Head of caudate nucleus (tissue), 42 donors: ENCODE results near the gene KIF5C.
"Not testable (repeated sequence)": the region's sequence is repeated elsewhere in the genome, so short reads cannot be mapped to it uniquely, and the experiment has no call there.

Source experiments
- DNase-seq, 42 donors: peaks; one replicate each; pipeline versions ENCODE4 v3.0.0 to v3.0.0-alpha.2; 2020 to 2021; ENCODE audit warnings: mixed read lengths in 7 of 42
- intact Hi-C: fragments of 100-400 bp; cut with DNase I; formaldehyde crosslinking; loops from one replicate; pipeline ENCODE4 v1.15.0; 2022

The KIF5C gene

DNA sequence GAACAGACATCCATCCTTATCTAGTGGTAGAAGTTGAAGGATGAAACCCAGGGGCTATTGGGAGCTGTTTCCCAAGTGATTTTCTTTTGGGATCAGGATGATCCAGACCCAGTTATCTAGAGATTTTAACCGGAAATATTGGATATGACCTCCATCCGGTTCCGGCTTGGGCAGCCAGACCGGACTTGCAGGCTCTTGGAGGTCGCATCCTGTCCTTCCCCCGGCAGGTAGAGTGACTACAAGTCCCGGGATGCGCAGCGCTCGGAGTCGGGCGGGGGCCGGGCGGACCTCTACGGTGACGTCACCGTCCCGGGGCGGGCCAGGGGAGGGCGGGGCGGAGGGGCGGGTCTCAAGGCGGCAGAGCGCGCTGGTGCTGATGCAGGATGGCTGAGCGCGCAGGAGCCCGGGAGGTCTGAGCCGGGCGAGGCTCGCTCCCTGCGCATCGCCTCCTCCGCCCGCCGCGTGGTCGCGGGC lies at the start of gene KIF5C:
KIF5C (plus strand) TSS at position 360 of the 474 bp plus-strand sequence. CDS start 391 bp downstream, outside the sequence.
- intact Hi-C loops, result loop anchor here (5.0 to 10.0 kb wide), 2 partner anchors 50 to 228 kb away; no protein-coding TSS in a partner anchor
- DNase-seq, result peak; percentile 82 to 98 (median 94)

DNA sequence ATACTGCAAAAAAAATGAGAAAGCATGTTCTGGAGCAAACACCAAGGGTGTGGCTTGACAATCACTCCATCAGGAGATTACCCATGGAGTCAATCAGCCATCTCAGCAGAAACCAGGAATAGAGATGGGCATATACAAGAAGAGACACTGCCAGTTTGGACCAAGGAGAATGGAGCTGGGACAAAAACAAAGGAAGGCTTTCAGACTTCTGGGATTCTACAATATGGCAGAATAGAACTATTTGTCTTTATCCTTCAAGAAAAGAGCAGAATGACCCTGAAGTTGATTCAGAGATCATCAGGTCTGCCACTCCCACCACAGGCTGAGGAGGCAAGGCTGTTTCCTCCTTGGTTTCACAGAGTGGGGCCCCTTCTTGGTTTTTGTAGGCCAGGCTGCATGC lies 48.2 kb upstream of the KIF5C start:
- no peak for DNase-seq
- intact Hi-C loops, result no loop called here

DNA sequence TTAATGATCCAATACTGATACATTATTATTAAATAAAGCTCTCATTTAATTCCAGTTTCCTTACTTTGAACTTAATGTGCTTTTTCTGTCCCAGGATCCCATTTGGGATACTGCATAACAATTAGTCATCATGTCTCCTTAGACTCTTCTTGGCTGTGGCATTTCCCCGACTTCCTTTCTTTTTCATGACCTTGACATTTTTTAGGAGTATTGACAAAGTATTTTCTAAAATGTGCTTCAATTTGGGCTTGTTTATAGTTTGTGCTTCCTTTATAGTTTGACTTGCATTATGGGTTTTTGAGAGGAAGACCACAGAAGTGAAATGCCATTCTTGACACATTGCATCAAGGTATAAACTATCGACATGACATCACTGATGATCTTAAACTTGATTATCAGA lies 46.1 kb upstream of the KIF5C start:
- DNase-seq, result no peak
- intact Hi-C loops, result no loop called here

DNA sequence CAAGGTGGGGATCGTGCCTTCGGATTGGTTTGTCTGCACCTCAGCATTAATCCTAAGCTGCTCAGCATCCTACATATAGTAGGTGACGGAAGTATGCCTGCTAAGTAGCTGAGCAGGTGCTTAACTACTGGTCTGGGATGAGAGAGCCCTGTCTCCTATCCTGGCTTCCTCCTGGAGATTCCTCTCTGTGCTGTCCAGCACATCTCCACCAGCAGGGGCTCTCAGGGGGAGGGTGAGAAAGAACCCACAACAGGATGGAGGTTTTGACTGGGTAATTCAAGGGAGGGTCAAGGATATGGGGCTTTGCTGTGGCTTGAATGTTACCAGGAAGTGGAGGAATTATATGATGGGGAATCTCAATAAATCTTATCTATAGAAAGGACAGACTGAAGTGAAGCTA lies 45.4 kb upstream of the KIF5C start:
- intact Hi-C loops, result no loop called here
- no peak for DNase-seq

DNA sequence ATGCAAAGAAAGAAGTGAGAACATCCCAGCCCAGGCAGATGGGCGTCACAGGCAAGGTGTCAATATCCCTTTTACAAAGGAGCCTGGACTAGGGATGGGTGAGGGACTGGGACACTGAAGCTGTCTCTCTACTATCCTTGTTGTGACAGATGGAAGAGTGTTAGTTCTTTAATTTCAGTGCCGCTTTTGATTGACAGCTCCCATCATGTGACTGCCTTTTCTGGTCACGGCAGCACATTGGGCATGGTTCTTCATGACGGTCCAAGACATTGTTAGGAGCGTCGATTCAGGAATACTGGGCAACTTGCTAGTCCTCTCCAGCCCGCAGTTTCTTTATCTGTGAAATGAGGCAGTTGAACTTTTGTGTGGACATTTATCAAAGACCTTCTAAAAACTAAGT lies 42.4 kb upstream of the KIF5C start:
- no peak for DNase-seq
- intact Hi-C loops, result no loop called here

DNA sequence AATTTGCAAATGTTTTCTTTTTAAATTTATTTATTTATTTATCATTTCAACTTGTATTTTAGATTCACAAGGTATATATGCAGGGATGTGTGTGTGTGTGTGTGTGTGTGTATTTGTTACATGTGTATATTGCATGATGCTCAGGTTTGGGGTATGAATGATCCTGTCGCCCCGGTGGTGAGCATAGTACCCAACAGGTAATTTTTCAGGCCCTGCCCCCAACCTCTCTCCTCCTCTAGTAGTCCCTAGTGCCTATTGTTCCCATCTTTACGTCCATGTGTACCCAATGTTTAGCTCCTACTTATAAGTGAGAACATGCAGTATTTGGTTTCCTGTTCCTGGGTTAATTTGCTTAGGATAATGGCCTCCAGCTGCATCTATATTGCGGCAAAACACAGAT lies 33.0 kb upstream of the KIF5C start:
- no peak for DNase-seq
- intact Hi-C loops, result no loop called here

DNA sequence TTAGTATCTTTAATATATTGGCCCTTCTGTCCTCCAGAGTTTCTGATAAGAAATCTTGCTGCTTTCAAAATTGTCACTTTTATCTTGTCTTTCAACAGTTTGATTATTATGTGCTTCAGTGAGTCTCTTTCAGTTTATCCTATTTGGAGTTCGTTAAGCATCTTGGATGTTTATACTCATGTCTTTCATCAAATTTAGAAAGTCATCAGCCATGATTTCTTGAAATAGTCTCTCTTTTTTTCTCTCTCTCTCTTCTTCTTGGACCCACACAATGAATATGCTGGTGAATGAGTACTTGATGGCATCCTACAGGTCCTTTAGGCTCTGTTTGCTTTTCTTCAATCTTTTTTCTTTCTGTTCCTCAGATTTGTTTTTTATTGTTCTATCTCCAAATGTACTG lies 26.9 kb upstream of the KIF5C start:
- intact Hi-C loops, result no loop called here

DNA sequence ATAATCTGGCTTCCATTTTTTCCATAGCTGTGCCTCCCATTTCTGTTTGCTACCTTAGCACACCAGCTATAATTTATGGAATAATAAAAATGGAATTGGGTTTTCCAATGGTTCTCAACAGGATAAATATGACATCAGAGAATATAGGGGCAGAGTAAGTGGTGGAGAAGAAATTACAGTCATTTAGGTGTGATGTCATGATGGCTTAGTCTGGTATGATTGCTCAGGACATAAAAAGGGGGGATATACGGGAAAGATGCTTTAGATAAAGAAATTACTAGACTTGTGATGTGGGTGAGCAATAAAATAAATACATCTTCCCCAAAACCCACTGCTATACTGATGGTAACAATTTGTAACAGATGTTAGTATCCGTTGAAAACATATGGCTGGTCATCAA lies 21.6 kb upstream of the KIF5C start:
- intact Hi-C loops, result no loop called here
- no peak for DNase-seq

More for the DNA sequence above, 26.9 kb upstream of the KIF5C start:
- DNase-seq, result no peak

DNA sequence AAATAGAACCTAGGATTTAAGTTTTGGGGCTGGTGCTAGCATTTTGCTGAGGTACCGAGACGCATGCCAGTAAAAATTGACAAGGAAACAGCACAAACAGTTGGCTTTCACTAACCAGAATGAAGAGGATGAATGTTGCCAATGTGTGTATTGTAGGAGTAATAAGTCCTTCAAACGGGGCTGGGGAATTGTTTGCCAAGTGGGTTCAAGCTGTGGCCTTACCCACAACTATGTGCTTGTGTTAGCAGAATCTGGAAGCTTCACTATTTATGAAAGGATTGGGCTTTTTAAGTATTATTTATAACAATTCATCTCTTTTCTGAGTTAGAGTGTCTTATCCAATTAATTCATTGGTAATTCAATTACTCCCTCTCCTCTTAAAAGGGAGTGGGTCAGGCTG lies 15.0 kb upstream of the KIF5C start:
- intact Hi-C loops, result no loop called here
- no peak for DNase-seq

DNA sequence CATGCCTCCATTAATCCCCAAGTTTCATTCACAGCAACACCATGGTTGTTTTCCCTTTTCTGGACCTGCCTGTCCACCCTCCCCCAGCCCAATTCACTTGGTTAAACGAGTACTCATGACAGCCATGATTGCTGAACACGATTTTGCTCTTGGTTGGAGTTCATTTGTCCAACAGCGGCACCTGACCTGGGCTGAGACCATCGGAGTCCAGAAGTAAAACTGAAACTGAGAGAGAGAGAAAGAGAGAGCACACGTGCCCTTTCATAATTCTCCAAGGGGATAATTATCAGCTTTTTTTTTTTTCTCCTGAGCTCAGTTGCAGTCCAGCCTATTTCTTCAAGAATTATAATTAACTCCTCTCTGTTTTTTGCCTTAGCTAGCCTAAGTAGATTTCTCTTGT lies 13.7 kb upstream of the KIF5C start:
- intact Hi-C loops, result no loop called here
- no peak for DNase-seq

DNA sequence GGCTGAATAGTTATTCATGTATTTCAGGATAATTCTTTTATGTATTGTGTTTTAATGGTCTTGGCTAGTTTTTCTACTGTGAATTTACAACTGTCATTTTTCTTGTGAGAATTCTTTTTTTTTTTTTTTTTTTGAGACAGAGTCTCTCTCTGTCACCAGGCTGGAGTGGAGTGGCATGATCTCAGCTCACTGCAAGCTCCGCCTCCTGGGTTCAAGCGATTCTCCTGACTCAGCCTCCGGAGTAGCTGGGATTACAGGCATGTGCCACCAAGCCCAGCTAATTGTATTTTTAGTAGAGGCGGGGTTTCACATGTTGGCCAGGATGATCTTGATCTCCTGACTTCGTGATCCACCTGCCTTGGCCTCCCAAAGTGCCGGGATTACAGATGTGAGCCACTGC lies 12.5 kb upstream of the KIF5C start:
- intact Hi-C loops, DNase-seq: not testable (repeated sequence)

DNA sequence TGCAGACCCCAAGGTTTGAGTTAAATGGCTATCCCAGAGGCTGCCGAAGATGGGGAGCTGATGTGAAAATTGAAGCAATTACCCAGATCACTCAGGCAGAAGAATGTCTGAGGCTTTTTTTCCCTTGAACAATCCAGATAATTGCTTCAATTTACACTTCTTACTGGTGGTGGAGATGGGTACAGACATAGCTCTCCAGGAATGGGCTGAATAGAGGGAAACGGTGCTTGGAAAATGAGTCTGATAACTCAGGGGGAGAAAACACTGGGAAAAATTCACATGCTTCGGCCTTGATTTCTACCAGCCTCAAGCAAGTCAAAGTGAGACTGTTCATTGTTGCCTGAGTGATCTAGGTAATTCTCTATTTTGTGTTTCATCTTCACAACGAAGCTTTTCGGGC lies 9.5 kb upstream of the KIF5C start:
- DNase-seq, result no peak
- intact Hi-C loops, result no loop called here

DNA sequence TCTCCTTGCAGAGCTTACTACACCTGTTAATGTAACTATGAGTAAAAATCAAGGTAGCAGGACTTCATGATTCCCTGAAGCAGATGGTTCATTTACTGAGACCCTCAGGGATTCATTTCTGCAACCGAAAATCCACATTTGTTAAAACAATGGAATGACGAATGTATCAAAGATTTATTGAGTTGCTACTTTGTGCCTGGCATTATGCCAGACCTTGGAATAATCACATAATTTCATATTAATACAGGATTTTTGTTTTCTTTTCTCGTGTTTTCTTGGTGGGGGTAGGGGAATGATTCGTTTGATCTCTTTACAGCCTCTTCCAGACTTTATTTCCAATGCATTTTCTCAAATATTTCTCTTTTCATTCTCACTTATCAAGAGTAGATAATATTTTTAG lies 8.9 kb upstream of the KIF5C start:
- no peak for DNase-seq
- intact Hi-C loops, result no loop called here

DNA sequence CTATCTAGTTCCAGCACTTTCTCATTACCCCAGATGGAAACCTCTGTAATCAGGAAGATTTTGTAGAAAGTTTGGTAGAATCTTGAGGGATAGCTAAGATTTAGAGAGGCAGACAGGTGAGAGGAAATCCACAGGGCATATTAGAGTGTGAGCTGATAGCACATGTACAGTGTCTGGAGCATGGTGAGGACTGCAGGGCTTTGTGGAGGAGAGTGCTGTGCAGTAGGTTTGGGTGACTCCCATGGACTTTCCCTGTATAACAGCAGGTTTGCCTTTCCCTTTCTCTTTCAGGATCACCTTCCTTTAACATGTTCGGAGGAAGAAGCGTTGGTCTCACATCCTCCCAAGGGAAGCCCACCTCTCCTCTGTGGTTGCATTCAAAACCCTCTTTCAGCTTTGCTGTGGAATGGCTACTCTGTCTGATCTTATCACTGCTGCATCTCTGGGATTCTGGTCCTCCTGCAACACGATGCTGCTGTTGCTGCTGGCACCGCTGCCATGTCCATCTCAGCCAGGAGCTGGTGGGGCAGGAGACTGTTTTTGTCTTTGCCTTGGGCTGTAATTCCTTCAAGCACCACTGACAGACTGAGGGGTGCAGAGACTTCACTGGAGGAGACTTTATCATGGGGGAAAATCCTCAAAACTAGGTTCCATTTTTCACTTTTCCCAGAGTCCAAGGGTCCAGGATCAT lies 7.8 kb upstream of the KIF5C start:
- intact Hi-C loops, result no loop called here

DNA sequence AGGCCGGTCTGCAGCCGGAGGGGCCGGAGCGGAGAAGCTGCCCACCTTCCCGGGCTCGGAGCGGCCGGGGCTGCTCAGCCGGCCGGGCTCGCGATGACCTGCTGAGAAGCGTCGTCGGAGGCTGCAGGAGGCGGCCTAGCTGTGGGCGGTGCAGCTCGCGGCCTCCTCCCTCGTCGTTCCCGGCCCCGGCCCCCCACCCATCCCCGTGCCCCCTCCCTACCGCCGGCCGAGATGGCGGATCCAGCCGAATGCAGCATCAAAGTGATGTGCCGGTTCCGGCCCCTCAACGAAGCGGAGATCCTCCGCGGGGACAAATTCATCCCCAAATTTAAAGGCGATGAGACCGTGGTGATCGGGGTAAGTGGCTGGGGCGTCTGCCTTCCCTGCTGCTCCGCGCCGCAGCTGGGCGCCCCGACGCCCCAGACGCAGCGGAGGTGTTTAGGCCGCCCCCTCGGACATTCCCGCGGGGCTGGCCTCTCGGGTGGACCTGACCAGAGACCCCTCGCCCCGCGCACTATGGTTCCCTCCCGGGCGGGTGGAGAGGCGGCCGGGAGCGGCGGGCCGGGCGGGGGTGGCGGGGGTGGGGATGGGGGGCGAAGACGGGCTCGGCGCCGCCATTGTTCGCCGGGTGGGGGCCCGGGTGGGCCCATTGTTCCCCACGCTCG lies 492 bp downstream of the KIF5C start:
- intact Hi-C loops, result loop anchor here (5.0 to 10.0 kb wide), 2 partner anchors 49 to 228 kb away; no protein-coding TSS in a partner anchor
- peak in 30 of 42 donors; percentile 11 to 59 (median 28) for DNase-seq

More for the DNA sequence above, 7.8 kb upstream of the KIF5C start:
- no peak for DNase-seq

DNA sequence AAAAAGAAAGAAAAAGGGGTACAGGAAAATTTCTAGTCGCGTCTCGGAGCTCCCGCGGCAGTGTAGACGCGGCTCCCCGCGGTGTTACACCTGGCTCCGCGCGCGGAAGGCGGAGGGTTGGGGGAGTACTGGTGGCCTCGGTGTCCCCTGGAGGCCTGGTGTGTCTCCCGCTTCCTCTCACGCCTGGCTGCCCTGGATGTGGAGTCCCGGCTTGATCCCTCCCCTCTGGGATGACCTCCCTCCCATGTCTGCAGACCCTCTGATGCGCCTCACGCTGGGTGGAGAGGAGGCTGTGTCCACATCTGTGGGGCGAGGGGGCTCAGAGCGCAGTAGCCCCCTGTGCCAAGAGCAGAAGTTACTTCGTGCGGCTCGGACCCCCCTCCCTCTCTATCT lies 1.2 kb downstream of the KIF5C start:
- peak in 36 of 42 donors; percentile 5 to 55 (median 28) for DNase-seq
- intact Hi-C loops, result loop anchor here (5.0 to 10.0 kb wide), 2 partner anchors 49 to 229 kb away; no protein-coding TSS in a partner anchor

DNA sequence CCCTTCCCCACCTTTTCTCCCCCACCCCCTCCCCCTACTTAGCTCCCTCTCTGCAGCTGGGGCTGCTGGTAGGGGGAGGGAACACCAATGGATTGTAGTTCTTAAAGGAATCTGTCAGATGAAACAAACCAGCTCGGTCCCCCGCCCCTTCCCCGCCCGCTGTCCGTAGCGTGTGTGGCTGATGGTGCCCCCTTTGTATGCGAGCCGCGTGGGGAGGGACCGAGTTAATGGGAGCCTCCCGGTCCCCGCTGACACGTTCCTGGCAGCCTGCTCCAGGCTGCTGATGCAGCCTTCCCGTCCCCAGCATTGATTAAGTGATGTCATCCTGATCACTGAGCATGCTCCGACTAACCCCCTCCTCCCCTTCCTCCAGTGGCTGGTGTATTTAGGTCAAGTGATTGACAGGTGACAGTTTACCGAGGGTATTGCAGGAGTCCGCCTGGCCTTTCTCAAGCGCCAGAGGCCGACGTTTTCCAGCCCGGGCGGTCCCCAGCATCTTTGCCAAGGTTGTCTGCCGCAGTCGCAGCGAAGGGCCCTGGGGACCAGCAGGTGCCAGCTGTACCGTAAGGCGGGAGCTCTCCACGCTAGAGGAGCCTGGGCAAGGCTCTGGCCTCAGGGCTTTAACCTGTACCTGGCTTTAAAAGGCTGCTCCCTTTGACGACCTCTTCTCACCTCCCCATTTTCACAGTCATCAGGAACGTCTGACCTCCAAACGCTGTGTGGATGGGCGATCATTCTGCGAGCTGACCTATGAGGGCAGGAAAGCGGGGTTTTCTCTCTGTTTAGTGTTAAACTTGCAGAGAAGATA lies 1.8 kb downstream of the KIF5C start:
- DNase-seq, result peak; percentile 53 to 93 (median 79)
- intact Hi-C loops, result loop anchor here (5.0 to 10.0 kb wide), 2 partner anchors 48 to 229 kb away; no protein-coding TSS in a partner anchor

DNA sequence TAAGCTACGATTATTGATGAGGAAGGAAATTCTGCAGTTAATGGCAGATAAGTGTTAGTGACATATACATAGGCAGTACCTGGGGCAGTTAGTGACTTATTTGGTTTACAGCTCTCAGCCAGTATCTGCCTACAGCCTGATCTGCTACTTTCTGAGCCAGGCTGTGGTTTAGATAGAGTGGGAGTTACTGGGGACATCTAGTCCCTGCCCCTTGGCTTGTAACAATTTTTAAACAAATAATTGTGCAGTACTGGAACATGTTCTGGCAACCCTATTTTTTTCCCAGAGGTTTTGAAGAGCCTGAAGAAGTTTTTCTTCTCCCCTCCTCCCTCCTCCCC lies 2.3 kb downstream of the KIF5C start:
- DNase-seq, result no peak
- intact Hi-C loops, result loop anchor here (5.0 to 10.0 kb wide), 2 partner anchors 47 to 230 kb away; no protein-coding TSS in a partner anchor

DNA sequence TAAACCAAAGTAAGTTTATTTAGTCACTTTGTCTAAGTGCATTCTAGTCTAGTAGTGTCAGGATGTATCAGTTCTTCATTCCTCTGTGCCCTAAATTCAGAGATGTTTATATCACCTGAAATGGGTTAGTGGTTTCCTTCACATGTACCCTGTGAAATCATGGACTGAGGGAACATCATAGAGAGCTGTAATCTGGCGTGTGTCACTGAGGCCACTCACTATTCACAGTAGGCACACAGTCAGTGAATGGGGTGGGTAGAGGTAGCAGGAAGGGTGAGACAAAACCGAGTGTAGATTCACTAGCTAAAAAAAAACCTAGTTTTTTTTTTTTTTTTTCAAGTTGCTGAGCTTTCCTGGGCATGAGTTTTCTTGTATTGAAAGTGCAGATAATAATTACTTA lies 5.6 kb downstream of the KIF5C start:
- intact Hi-C loops, result loop anchor here (10.0 kb wide), 1 partner anchor 94 kb away; no protein-coding TSS in a partner anchor
- no peak for DNase-seq

DNA sequence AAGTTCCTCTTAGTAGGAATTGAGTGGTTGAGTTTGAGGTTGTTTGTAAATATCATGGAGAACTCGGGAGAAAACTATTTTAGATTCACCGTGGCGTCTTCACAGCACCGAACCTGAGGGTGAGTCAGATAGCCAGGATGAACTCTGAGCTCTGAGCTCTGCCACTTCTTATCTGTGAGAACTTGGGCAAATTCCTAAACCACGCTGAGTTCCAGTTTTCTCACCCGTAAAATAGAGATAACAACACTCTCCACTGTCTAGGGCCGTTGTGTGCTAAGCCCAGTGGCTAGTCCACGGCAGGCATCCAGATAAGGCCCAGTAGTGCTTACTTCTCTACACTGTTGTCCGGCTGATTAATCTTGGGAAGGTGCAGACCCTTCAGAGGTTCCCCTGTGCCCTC lies 7.0 kb downstream of the KIF5C start:
- intact Hi-C loops, result loop anchor here (10.0 kb wide), 1 partner anchor 93 kb away; no protein-coding TSS in a partner anchor
- no peak for DNase-seq
